ENCODE data around the gene TRPV4. TPM values are rescaled to one million over a fixed set of nuclear protein-coding genes. Genes with fewer than 3 reads are reported as not detected.

Gene TRPV4
- total RNA-seq, 1 donor from 2014 or later = 0.56 TPM

DNA sequence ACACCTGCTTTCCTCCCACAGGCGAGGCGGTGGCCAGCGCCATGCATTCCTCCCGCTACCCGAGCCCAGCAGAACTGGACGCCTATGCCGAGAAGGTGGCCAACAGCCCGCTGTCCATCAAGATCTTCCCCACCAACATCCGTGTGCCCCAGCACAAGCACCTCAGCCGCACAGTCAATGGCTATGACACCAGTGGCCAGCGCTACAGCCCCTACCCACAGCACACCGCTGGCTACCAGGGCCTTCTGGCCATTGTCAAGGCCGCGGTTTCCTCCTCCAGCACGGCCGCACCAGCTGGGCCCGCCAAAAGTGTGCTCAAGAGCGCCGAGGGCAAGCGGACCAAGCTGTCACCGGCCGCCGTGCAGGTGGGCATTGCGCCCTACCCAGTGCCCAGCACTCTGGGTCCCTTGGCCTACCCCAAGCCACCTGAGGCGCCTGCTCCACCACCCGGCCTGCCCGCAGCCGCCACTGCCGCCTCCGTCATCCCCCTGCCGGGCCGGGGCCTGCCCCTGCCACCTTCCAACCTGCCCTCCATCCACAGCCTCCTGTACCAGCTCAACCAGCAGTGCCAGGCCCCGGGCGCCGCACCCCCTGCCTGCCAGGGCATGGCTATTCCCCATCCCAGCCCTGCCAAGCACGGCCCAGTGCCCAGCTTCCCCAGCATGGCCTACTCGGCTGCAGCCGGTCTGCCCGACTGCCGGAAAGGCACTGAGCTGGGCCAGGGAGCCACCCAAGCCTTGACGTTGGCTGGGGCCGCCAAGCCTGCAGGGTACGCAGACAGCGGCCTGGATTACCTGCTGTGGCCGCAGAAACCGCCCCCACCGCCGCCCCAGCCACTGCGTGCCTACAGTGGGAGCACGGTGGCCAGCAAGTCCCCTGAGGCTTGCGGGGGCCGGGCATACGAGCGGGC is 65.0 kb downstream of the TRPV4 start:
- Histone ChIP-seq H3K9me3 (ENCODE audit: low read depth) (no peaks in the 10 kb centered on the region), H2AFZ (replicated peaks) (no peak overlapping the region), H3K27ac (no peak overlapping the region), H3K79me2 (ENCODE audit: low read depth) (no peaks in the 10 kb centered on the region), H3K4me3 (no peak overlapping the region), H4K20me1 (ENCODE audit: low read depth) (no peaks in the 10 kb centered on the region), H3K9ac (no peak overlapping the region), H3K27me3 (no peaks in the 10 kb centered on the region), H3K4me1 (peaks cover 7% of the 10 kb centered on the region), H3K36me3 (no peaks in the 10 kb centered on the region), H3K4me2 (no peak overlapping the region), H3F3A (ENCODE audit: low read depth) (no peaks in the 10 kb centered on the region)
- H3K4me1 Mint-ChIP-seq = peaks cover 2% of the 10 kb centered on the region
- no peaks in the 10 kb centered on the region for H3K9me3 Mint-ChIP-seq
- no peak overlapping the region for H3K4me3 Mint-ChIP-seq
- H3K36me3 Mint-ChIP-seq = no peaks in the 10 kb centered on the region
- DNase-seq (ENCODE audit: low spot score) = no peak
- no peak overlapping the region for H3K27ac Mint-ChIP-seq
- TF ChIP-seq EZH2 (IDR thresholded peaks at IDR 0.05) (no peak), EZH2phosphoT487 (IDR thresholded peaks at IDR 0.05) (no peak)
- TF ChIP-seq, protein P1, sequence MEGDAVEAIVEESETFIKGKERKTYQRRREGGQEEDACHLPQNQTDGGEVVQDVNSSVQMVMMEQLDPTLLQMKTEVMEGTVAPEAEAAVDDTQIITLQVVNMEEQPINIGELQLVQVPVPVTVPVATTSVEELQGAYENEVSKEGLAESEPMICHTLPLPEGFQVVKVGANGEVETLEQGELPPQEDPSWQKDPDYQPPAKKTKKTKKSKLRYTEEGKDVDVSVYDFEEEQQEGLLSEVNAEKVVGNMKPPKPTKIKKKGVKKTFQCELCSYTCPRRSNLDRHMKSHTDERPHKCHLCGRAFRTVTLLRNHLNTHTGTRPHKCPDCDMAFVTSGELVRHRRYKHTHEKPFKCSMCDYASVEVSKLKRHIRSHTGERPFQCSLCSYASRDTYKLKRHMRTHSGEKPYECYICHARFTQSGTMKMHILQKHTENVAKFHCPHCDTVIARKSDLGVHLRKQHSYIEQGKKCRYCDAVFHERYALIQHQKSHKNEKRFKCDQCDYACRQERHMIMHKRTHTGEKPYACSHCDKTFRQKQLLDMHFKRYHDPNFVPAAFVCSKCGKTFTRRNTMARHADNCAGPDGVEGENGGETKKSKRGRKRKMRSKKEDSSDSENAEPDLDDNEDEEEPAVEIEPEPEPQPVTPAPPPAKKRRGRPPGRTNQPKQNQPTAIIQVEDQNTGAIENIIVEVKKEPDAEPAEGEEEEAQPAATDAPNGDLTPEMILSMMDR (IDR thresholded peaks at IDR 0.05) = no peak
- H3K27me3 Mint-ChIP-seq (ENCODE audit: insufficient read depth, low read depth) = peaks cover 4% of the 10 kb centered on the region

GRCh38 chr12:109767456-109767855 is 65.7 kb downstream of the TRPV4 start:
- Mint-ChIP-seq H3K27me3 (ENCODE audit: insufficient read depth, low read depth) (peaks cover 7% of the 10 kb centered on the region), H3K4me3 (no peak overlapping the region), H3K27ac (peak overlapping the region; percentile 23), H3K36me3 (peaks cover 1% of the 10 kb centered on the region), H3K4me1 (no peaks in the 10 kb centered on the region), H3K9me3 (no peaks in the 10 kb centered on the region)
- Histone ChIP-seq H3K9me3 (ENCODE audit: low read depth) (no peaks in the 10 kb centered on the region), H2AFZ (replicated peaks) (no peak overlapping the region), H3K36me3 (no peaks in the 10 kb centered on the region), H3F3A (ENCODE audit: low read depth) (no peaks in the 10 kb centered on the region), H3K4me1 (peaks cover 7% of the 10 kb centered on the region), H3K4me2 (no peak overlapping the region), H3K79me2 (ENCODE audit: low read depth) (no peaks in the 10 kb centered on the region), H4K20me1 (ENCODE audit: low read depth) (no peaks in the 10 kb centered on the region), H3K27ac (no peak overlapping the region), H3K4me3 (no peak overlapping the region), H3K27me3 (no peaks in the 10 kb centered on the region), H3K9ac (no peak overlapping the region)
- DNase-seq (ENCODE audit: low spot score) = no peak
- TF ChIP-seq, protein P1 (IDR thresholded peaks at IDR 0.05) = no peak
- no peak for TF ChIP-seq EZH2 (IDR thresholded peaks at IDR 0.05)
- TF ChIP-seq EZH2phosphoT487 (IDR thresholded peaks at IDR 0.05) = no peak

DNA sequence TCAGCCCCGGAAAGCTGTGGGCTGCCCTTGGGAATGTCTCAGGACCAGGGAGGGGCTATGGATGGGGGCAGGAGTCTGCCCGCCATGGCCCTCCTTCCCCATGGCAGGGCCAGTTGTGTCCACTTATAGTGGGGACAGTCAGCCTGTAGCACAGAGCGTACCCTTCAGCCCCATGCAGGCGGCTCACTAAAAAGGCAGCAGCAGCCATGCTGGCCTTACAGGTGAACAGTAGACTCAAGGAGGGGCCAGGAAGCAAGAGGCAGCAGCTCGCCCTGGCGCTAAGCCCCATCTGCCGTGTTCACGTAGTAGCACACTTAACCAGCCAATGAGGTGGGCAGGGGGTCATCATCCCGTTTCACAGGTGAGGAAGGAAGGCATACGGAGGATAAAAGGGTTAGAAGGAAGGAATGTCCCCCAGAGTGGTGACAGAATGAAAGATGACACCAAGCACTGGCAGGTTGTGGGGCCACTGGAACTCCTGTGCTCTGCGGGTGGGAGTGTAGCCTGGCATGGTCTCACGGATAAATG is 66.9 kb downstream of the TRPV4 start:
- no peak overlapping the region for H3K4me3 Mint-ChIP-seq
- no peak overlapping the region for H3K4me3 ChIP-seq

More for the DNA sequence above, 66.9 kb downstream of the TRPV4 start:
- H3K27me3 ChIP-seq = no peaks in the 10 kb centered on the region
- no peaks in the 10 kb centered on the region for H3K4me1 Mint-ChIP-seq
- TF ChIP-seq EZH2 (IDR thresholded peaks at IDR 0.05) (no peak), EZH2phosphoT487 (IDR thresholded peaks at IDR 0.05) (no peak)
- TF ChIP-seq, protein P1 (IDR thresholded peaks at IDR 0.05) = no peak
- no peak for DNase-seq (ENCODE audit: low spot score)
- H3K9me3 ChIP-seq (ENCODE audit: low read depth) = no peaks in the 10 kb centered on the region
- H2AFZ ChIP-seq (replicated peaks) = no peak overlapping the region
- peaks cover 7% of the 10 kb centered on the region for H3K4me1 ChIP-seq
- no peak overlapping the region for H3K9ac ChIP-seq
- H3F3A ChIP-seq (ENCODE audit: low read depth) = no peaks in the 10 kb centered on the region
- H3K9me3 Mint-ChIP-seq = no peaks in the 10 kb centered on the region
- H3K27me3 Mint-ChIP-seq (ENCODE audit: insufficient read depth, low read depth) = peaks cover 8% of the 10 kb centered on the region
- H3K4me2 ChIP-seq = no peak overlapping the region
- peaks cover 3% of the 10 kb centered on the region for H3K36me3 Mint-ChIP-seq
- H4K20me1 ChIP-seq (ENCODE audit: low read depth) = peaks cover 3% of the 10 kb centered on the region
- no peak overlapping the region for H3K27ac Mint-ChIP-seq
- no peak overlapping the region for H3K27ac ChIP-seq
- no peaks in the 10 kb centered on the region for H3K36me3 ChIP-seq
- H3K79me2 ChIP-seq (ENCODE audit: low read depth) = no peaks in the 10 kb centered on the region

All from neural progenitor cell (in vitro differentiated cells).